GM10248 (cell line): ENCODE measurements around the gene GTPBP3.
"Not testable (repeated sequence)": the region's sequence is repeated elsewhere in the genome, so short reads cannot be mapped to it uniquely, and the experiment has no call there.

Experiments used
- CTCF ChIA-PET: fragments of 300-600 bp; sonication (Branson Sonifier 250); formaldehyde crosslinking; extraction: SDS; loops from one replicate; lab custom pipeline; 2021; ENCODE audit warnings: antibody characterized with exemption; lab: Yijun Ruan, JAX
- POLR2A ChIA-PET: fragments of 350-650 bp; sonication (Branson Sonifier 250); formaldehyde crosslinking; extraction: SDS; loops from one replicate; lab custom pipeline; 2020; ENCODE audit warnings: antibody characterized with exemption; lab: Yijun Ruan, JAX
- DNase-seq: peaks from one replicate; pipeline ENCODE4 v3.0.0; 2012; ENCODE audit errors: extremely low spot score
- CTCF ChIP-seq: IDR thresholded peaks from 2 replicates; pipeline ENCODE4 v1.5.1; 2012; ENCODE audit warnings: mild to moderate bottlenecking, low read depth; ENCODE audit errors: extremely low read depth, missing control alignments, control extremely low read depth

GTPBP3 gene

GRCh38 chr19:17359905-17360800 is 22.8 kb downstream of the GTPBP3 start:
- no peak for TF ChIP-seq CTCF
- POLR2A ChIA-PET: no interaction called here
- CTCF ChIA-PET: interaction anchor here (0.6 to 12.0 kb wide), 2 partner anchors 16 to 27 kb away, joined by 3 to 90 read pairs; no protein-coding TSS in a partner anchor
- DNase-seq: no peak

DNA sequence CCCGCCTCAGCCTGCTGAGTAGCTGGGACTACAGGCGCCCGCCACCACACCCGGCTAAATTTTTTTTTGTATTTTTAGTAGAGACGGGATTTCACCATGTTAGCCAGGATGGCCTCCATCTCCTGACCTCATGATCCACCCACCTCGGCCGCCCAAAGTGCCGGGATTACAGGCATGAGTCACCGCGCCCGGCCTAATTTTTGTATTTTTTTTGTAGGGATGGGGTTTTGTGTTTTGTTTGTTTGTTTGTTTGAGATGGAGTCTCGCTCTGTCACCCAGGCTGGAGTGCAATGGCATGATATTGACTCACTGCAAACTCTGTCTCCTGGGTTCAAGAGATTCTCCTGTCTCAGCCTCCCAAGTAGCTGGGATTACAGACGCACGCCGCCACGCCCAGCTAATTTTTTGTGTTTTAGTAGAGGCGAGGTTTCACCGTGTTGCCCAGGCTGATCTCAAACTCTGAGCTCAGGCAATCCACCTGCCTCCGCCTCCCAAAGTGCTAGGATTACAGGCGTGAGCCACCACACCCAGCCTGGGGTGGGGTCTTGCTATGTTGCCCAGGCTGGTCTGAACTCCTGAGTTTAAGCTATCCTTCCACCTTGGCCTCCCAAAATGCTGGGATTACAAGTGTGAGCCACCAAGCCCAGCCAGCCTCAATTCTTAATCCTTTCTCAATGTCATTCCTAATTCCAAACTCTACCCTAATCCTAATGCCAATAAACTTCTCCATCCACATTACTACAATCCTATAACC is 26.7 kb downstream of the GTPBP3 start:
- POLR2A ChIA-PET: interaction anchor here (0.6 kb wide), 1 partner anchor 40 kb away, joined by 3 read pairs; no protein-coding TSS in a partner anchor
- DNase-seq: not testable (repeated sequence)
- CTCF ChIA-PET: interaction anchor here (2.1 to 12.0 kb wide), 2 partner anchors 16 to 23 kb away, joined by 11 to 90 read pairs; no protein-coding TSS in a partner anchor

DNA sequence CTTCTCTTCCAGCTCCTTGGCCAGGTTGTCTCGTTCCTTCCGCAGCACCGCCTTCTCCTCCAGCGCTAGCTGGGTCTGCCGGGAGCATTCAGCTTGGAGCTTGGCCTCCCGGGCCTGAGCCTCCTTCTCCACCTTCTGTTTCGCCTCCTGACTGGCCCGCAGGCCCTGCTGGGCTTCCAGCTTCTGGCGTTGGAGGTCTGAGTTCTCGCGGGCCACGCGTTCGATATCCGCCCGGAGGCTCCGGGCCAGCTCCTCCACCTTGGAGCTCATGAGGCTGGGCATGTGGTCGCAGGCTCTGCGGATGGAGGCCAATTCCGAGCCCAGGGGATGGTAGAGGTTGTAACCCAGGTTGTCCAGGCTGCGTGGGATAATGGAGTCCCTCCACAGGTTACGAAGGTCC is 28.0 kb downstream of the GTPBP3 start:
- DNase-seq: no peak
- POLR2A ChIA-PET: no interaction called here
- TF ChIP-seq CTCF: no peak
- CTCF ChIA-PET: interaction anchor here (0.9 to 12.0 kb wide), 6 partner anchors 10 to 26 kb away, joined by 3 to 90 read pairs (median 7); no protein-coding TSS in a partner anchor

GRCh38 chr19:17370026-17370587 is 32.8 kb downstream of the GTPBP3 start:
- DNase-seq: peak; percentile 66
- CTCF ChIA-PET: no interaction called here
- TF ChIP-seq CTCF: no peak
- POLR2A ChIA-PET: interaction anchor here (0.7 kb wide), 1 partner anchor 20 kb away, joined by 3 read pairs; no protein-coding TSS in a partner anchor

DNA sequence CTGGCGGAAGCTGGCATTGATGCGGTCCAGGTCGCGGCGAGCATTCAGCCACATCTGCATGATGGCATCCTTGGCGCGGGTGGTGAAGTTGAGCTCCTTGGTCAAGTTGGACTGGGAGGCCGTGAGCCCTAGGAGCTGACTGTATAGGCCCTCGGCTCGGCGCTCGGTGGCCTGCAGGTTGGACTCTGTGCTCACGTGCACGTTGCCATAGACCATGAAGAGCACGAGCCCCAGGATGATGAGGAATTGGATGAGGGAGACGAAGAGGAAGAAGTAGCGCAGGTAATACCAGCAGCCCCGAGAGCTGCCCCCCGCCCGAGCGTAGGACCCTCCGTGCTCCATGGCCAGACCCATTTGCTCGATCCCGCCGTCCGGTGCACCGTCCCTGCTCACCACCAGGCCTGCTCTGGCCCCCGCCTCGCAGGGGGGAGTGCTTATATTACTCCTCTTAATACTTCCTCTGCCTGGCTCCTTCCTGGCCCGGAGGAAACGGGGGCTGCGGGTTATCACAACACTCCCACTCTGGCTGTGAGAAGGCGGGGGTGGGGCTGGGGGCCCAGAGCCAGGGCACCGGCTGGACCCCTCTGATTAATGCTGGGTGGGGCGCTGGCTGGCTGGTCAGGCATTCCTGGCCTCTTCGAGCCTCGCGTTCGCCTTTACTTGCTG is 39.7 kb downstream of the GTPBP3 start, which contains the start of gene PLVAP:
Gene PLVAP, minus strand, starts transcription at position 408 of the 666 bp plus-strand sequence. Its CDS starts 54 bp downstream, at position 354.
- ChIA-PET POLR2A (no interaction called here), CTCF (interaction anchor here (1.0 to 3.5 kb wide), 4 partner anchors 9 to 43 kb away, joined by 3 to 11 read pairs (median 9); partner anchors contain the start of gene MVB12A)
- no peak for TF ChIP-seq CTCF
- no peak for DNase-seq

DNA sequence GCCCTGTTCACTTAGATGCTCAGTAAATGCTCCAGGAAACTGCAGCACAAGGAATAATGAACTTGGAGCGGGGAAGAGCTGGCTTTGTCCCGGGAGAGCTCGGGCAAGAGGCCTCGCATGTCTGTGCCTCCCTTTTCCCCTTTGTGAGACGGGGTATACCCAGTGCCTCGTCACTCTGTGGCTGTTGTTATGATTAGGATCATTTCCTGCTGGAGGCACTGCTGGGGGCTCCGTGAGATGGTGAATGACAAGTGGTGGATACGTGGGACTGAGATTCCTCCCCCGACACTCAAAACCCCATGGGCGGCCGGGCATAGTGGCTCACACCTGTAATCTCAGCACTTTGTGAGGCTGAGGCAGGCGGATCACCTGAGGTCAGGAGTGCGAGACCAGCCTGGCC is 40.9 kb downstream of the GTPBP3 start:
- DNase-seq: no peak
- POLR2A ChIA-PET: no interaction called here
- CTCF ChIA-PET: interaction anchor here (0.9 to 3.5 kb wide), 3 partner anchors 9 to 30 kb away, joined by 3 to 11 read pairs (median 4); no protein-coding TSS in a partner anchor
- TF ChIP-seq CTCF: no peak
